Measurements from ENCODE around the gene WDHD1.

WDHD1 gene

GRCh38 chr14:54889919-54890318 lies 137.0 kb downstream of the WDHD1 start:
- Mint-ChIP-seq H3K27me3 (no peaks in the 10 kb centered on the region), H3K27ac (peak overlapping the region; percentile 62), H3K36me3 (peaks cover 4% of the 10 kb centered on the region), H3K4me1 (peaks cover 72% of the 10 kb centered on the region), H3K9me3 (no peaks in the 10 kb centered on the region), H3K4me3 (no peak overlapping the region)
